Measurements from ENCODE around the gene MTCL1.

Gene MTCL1

GRCh38 chr18:8865934-8866333 is 160.6 kb downstream of the MTCL1 start:
- no peak for DNase-seq (ENCODE audit: low spot score)

DNA sequence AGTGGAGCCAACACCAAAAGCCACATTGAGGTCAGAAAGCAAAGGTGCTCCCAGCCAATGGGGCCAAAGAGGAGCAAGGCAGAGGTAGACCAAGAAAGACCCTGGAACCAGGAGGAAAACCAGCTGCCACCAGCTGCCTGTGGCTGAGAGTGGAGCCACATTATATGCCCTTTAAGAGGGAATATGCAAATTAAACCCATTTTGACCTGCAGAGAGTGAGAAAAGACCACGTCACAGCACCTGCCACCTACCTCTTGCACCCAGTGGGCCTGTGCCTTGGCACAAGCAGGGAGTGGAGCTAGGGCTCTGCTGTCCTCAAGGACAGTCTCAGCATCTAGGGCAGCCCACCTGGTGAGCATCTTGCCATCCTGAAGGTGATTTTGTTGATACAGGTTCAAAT is 161.3 kb downstream of the MTCL1 start:
- no peak for DNase-seq (ENCODE audit: low spot score)

- DNase-seq (ENCODE audit: low spot score), result no peak
These were observed 162.9 kb downstream of the MTCL1 start for GRCh38 chr18:8868276-8868675.

- DNase-seq (ENCODE audit: low spot score), result no peak
These were observed 163.5 kb downstream of the MTCL1 start for GRCh38 chr18:8868779-8869415.

- no peak for DNase-seq (ENCODE audit: low spot score)
These were observed 164.3 kb downstream of the MTCL1 start for GRCh38 chr18:8869696-8870095.

DNA sequence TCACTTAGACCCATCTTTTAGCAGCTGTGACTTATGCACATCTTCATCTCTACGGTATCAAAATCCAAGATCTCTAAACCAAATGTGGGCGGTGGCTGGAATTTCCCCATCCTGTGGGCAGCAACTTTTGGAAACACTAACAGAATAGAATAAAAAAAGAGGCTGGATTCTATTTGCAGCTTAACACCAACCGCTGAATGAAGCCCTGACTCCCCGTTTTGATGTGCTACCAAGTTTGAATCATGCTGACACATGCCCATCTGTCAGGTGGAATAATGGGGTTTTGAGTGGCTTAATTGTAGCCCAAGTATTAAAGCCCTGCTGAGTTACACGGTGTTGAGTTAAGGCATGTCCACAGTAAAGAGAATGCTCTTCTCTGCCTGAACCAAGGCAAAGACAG is 165.2 kb downstream of the MTCL1 start:
- DNase-seq (ENCODE audit: low spot score), result no peak

- no peak for DNase-seq (ENCODE audit: low spot score)
These were observed 166.1 kb downstream of the MTCL1 start for GRCh38 chr18:8871489-8871888.

DNA sequence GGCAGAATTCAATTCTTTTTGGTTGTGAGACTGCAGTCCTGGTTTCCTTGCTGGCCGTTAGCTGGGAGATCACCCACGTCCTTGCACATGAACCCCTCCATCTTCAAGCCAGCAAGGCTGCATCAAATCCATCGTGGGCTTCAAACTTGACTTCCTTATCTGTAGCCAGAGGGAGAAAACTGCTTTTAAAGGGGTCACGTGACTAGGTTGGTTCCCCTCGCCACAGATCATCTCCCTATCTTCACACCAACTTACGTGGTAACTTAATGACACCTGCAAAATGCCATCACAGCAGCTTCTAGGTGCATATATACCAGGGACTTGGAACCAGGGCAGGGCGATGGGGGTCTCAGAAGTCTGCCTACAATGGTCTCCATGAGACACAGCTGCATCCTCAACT is 169.5 kb downstream of the MTCL1 start:
- no peak for DNase-seq (ENCODE audit: low spot score)

DNA sequence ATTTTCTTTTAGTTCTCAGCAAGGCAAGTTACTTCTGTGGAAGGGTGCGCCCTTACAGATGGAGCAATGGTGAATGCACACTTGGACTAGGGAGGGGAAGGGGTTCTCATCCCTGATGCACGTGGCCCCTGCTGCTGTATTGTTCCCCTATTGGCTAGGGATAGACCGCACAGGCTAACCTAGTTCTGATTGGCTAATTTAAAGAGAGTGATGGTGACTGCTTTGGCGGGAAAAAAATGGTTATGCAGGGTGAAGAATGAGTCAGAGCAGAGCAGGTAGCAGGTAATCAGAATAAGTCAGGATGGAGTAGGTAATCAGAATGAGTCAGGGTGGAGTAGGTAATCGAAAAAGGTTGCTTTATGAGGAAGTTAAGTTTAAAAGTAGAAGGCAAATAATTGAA is 171.5 kb downstream of the MTCL1 start:
- DNase-seq (ENCODE audit: low spot score), result no peak

DNA sequence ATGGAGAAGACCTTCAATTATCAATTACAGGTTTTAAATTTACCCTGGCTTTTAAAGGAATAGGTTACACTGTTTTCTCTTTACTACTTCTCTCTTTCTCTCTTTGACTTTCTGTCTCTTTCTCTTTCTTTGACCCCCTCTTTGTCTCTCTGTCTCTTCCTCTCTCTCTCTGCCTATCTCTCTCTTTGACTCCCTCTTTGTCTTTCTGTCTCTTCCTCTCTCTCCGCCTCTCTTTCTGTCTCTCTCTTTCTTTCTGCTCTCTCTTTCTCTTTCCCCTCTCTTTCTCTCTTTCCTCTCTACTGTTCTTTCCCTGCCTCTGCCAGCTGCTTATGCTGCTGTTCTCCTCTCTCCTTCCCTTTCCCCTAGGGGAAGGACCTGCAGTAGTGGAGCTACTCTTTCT is 175.7 kb downstream of the MTCL1 start:
- no peak for DNase-seq (ENCODE audit: low spot score)

All from germinal center (tissue), 1 donor.